Spleen (tissue), 7 donors: ENCODE measurements around the gene P4HA3.

ENCODE experiments used
- POLR2A ChIP-seq, 3 donors: fragments of 450-650 bp; IDR thresholded peaks; one replicate each; pipeline ENCODE4 v1.5.1; 2017; ENCODE audit warnings: antibody characterized with exemption in 3 of 3, mild to moderate bottlenecking in 1 of 3
- POLR2AphosphoS5 ChIP-seq, 3 donors: sonication (generic); formaldehyde crosslinking; IDR thresholded peaks; one replicate each; pipeline ENCODE4 v1.5.1; 2017; ENCODE audit warnings: antibody characterized with exemption in 3 of 3
- TF ChIP-seq, protein P1 (sequence below), 11 experiments: fragments of 200-600 bp in 7 of 11; fragments of 450-650 bp in 4 of 11; sonication (generic) in 4 of 11; IDR thresholded peaks in 8 of 11; conservative IDR thresholded peaks in 3 of 11; 1 replicate in 7 of 11; 2 replicates in 4 of 11; pipeline versions ENCODE4 v1.4.0 to v1.8.0; 2016 to 2021; ENCODE audit warnings: antibody characterized with exemption in 11 of 11, inconsistent platforms in 4 of 11, mild to moderate bottlenecking in 1 of 11
- donor health status: DM: no; HTN: no; CAD: no; lungs with moderate emphysema.
- donor health status: DM: no; HTN: no; CAD: no.
- donor health status: DM: no; HTN: no; CAD: no.

DNA sequence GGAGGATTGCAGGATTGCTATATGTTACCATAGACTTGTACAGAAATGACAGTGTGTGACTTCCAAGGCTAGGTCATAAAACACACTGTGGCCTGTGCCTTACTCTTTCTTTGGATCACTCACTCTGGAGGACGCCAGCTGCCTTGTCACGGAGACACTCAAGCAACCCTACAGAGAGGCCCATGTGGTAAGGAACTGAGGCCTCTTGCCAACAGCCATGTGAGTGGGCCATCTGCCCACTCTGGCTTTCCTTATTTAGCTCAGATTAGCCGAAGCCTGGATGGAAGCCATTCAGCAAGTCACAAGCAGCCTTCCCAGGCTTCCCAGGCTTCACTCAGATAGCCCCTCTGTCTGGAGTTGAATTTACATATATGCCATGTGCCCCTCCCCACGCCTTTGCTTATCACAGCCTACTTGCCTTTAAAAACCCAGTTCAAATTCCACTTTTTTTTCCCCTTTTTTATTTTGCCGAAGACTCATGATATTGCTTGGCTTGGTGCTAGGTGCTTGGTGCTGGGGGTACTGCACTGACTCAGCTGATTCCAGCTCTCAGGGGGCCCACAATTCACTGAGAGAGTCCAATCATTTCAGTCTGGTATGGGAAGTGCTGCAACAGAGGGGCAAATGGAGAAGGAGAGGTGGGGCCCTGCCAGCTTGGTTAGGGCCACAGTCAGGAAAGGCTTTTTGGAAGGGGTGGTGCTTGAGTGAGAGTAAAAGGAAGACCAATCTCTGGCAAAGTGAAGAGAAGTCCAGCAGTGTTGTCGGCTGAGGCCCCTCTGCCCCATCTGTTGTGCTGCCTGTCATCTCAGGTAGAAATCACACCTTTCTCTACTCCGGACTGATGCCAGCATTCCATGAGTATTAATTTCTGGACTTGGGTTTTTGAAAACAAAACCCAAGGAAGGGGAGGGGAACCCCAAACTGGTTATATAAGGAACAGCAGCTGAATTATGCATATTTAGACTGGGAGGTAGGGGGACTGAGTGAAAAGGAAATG lies 14.5 kb upstream of the P4HA3 start:
- TF ChIP-seq, protein P1, sequence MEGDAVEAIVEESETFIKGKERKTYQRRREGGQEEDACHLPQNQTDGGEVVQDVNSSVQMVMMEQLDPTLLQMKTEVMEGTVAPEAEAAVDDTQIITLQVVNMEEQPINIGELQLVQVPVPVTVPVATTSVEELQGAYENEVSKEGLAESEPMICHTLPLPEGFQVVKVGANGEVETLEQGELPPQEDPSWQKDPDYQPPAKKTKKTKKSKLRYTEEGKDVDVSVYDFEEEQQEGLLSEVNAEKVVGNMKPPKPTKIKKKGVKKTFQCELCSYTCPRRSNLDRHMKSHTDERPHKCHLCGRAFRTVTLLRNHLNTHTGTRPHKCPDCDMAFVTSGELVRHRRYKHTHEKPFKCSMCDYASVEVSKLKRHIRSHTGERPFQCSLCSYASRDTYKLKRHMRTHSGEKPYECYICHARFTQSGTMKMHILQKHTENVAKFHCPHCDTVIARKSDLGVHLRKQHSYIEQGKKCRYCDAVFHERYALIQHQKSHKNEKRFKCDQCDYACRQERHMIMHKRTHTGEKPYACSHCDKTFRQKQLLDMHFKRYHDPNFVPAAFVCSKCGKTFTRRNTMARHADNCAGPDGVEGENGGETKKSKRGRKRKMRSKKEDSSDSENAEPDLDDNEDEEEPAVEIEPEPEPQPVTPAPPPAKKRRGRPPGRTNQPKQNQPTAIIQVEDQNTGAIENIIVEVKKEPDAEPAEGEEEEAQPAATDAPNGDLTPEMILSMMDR (IDR thresholded peaks at IDR 0.05 in 8 of 11, conservative IDR thresholded peaks at IDR 0.05 in 3 of 11): no peak
- TF ChIP-seq POLR2AphosphoS5 (IDR thresholded peaks at IDR 0.05) (no peak), POLR2A (IDR thresholded peaks at IDR 0.05) (no peak)
